SK-N-DZ (cell line): ENCODE data around the gene EEF1AKMT3.

ENCODE experiments used
- small RNA-seq, 2 experiments: library from RNA; depleted of rRNA; stranded (forward); fragments of <200 nt; gene quantifications; one replicate each; pipeline ENCODE3, GENCODE V24; 2014

Gene EEF1AKMT3

Small RNAs within 50 kb of the gene (small RNA-seq; reads per million reads assigned to genes)
- gene MIR26A2 (0.13 to 1.1 reads per million in 2 experiments), gene RNU6-1083P (0 reads per million in 2 experiments)
